ENCODE results near the gene ATXN1.

Gene ATXN1

DNA sequence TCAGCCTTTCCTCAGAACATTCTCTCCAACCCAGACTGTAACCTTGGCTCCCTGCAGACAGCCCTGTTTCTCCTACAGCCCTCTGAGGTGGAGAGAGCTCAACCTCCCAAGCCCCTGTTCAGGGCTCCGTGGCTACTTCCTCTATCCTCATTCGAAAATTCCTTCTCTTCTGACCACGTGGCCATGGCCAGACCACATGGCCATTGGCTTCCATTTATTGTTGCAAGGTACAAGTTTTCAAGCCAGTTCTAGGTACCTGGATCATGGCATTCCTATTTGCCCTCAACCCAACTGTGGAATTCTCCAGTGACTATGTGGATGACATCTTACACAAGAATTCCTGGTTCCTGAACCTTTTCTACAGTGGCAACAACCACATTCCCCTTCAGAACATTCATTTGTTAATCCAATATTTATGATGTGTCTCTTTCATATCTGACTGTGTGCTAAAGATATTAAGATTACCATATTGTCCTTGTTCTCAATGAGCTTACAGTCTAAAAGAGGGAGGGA, 361.0 kb downstream of the ATXN1 start:
- Histone ChIP-seq H3K27ac (no peak overlapping the region), H4K20me1 (ENCODE audit: insufficient read depth) (no peaks in the 10 kb centered on the region), H3K27me3 (ENCODE audit: insufficient read depth, low read depth) (no peaks in the 10 kb centered on the region), H3K4me1 (ENCODE audit: low read depth, poor library complexity, severe bottlenecking) (no peaks in the 10 kb centered on the region), H3K4me3 (IDR thresholded peaks at IDR 0.05; ENCODE audit: insufficient read depth, low read depth, low read length) (no peak overlapping the region), H3K36me3 (ENCODE audit: insufficient read depth) (no peaks in the 10 kb centered on the region), H3K79me2 (ENCODE audit: insufficient read depth, low read depth) (no peaks in the 10 kb centered on the region), H2AFZ (ENCODE audit: low read depth) (no peak overlapping the region), H3K4me2 (no peak overlapping the region), H3K9ac (no peak overlapping the region)
- TF ChIP-seq, protein P1, sequence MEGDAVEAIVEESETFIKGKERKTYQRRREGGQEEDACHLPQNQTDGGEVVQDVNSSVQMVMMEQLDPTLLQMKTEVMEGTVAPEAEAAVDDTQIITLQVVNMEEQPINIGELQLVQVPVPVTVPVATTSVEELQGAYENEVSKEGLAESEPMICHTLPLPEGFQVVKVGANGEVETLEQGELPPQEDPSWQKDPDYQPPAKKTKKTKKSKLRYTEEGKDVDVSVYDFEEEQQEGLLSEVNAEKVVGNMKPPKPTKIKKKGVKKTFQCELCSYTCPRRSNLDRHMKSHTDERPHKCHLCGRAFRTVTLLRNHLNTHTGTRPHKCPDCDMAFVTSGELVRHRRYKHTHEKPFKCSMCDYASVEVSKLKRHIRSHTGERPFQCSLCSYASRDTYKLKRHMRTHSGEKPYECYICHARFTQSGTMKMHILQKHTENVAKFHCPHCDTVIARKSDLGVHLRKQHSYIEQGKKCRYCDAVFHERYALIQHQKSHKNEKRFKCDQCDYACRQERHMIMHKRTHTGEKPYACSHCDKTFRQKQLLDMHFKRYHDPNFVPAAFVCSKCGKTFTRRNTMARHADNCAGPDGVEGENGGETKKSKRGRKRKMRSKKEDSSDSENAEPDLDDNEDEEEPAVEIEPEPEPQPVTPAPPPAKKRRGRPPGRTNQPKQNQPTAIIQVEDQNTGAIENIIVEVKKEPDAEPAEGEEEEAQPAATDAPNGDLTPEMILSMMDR (conservative IDR thresholded peaks at IDR 0.05; ENCODE audit: low read depth, low read length), result no peak

DNA sequence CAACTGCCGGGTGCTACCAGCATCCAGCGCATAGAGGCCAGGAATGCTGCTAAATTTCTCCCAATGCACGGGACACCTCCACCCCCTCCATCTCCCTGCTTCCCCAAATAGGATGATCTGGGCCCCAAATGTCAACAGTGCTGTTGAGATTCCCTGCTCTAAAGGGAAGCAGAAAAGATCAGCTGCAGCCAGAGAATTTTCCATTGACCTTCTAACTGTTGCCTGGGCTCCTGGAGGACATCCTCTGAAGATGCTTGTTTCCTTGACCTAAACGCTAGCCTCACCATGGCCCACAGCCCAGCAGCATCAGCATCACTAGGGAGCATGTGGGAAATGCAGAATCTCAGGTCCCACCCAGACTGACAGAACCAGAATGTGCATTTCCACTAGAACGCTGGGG, 361.6 kb downstream of the ATXN1 start:
- H3K9ac ChIP-seq, result no peak overlapping the region
- no peak overlapping the region for H3K4me2 ChIP-seq
- TF ChIP-seq, protein P1 (conservative IDR thresholded peaks at IDR 0.05; ENCODE audit: low read depth, low read length), result no peak
- no peak overlapping the region for H3K27ac ChIP-seq
- no peaks in the 10 kb centered on the region for H4K20me1 ChIP-seq (ENCODE audit: insufficient read depth)
- no peaks in the 10 kb centered on the region for H3K27me3 ChIP-seq (ENCODE audit: insufficient read depth, low read depth)
- H3K36me3 ChIP-seq (ENCODE audit: insufficient read depth), result no peaks in the 10 kb centered on the region
- no peak overlapping the region for H2AFZ ChIP-seq (ENCODE audit: low read depth)
- H3K4me3 ChIP-seq (IDR thresholded peaks at IDR 0.05; ENCODE audit: insufficient read depth, low read depth, low read length), result no peak overlapping the region
- H3K4me1 ChIP-seq (ENCODE audit: low read depth, poor library complexity, severe bottlenecking), result no peaks in the 10 kb centered on the region
- no peaks in the 10 kb centered on the region for H3K79me2 ChIP-seq (ENCODE audit: insufficient read depth, low read depth)

DNA sequence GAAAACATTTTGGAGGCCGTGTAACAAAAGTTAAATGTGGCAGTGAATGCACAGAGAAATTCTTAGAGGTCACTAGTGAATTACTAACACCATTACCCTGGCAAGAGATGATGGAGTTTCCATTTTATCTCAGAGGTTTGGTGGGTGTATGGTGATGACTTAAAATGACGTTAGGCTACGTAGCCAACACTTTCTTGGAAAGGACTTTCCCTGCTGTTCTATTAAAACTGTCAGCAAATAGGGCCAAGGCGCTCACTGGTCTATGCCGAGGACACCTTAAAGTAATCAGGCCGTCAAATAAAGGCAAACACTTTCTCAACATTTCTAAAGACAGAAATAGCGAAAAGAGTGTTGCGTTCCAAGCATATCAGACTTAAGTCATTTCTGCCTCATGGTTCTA, 362.1 kb downstream of the ATXN1 start:
- Histone ChIP-seq H2AFZ (ENCODE audit: low read depth) (no peak overlapping the region), H4K20me1 (ENCODE audit: insufficient read depth) (no peaks in the 10 kb centered on the region), H3K36me3 (ENCODE audit: insufficient read depth) (no peaks in the 10 kb centered on the region), H3K27ac (no peak overlapping the region), H3K79me2 (ENCODE audit: insufficient read depth, low read depth) (no peaks in the 10 kb centered on the region), H3K27me3 (ENCODE audit: insufficient read depth, low read depth) (no peaks in the 10 kb centered on the region), H3K4me2 (no peak overlapping the region), H3K4me3 (IDR thresholded peaks at IDR 0.05; ENCODE audit: insufficient read depth, low read depth, low read length) (no peak overlapping the region), H3K9ac (no peak overlapping the region), H3K4me1 (ENCODE audit: low read depth, poor library complexity, severe bottlenecking) (no peaks in the 10 kb centered on the region)
- TF ChIP-seq, protein P1 (conservative IDR thresholded peaks at IDR 0.05; ENCODE audit: low read depth, low read length), result no peak

DNA sequence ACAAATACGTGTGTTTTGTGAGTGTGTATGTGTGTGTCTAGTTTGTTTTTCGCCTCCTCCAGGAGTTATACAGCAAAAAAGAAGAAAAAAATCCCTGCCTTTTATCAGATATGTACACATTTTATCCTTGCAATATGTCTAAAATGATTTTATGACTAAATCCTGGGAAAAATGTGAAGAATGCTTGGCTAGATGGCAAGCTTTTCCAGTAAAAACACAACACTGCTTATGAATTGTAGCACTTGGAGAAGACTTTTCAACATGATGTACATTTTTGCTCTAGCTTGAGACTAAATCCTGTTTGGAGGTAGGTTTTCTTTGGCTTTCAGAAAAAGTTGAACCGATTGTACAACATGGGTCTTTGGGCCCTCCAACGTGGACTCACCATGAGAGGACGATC, 362.7 kb downstream of the ATXN1 start:
- Histone ChIP-seq H3K4me3 (IDR thresholded peaks at IDR 0.05; ENCODE audit: insufficient read depth, low read depth, low read length) (no peak overlapping the region), H3K27ac (no peak overlapping the region), H3K79me2 (ENCODE audit: insufficient read depth, low read depth) (no peaks in the 10 kb centered on the region), H3K4me2 (no peak overlapping the region), H3K4me1 (ENCODE audit: low read depth, poor library complexity, severe bottlenecking) (no peaks in the 10 kb centered on the region), H3K36me3 (ENCODE audit: insufficient read depth) (no peaks in the 10 kb centered on the region), H2AFZ (ENCODE audit: low read depth) (no peak overlapping the region), H4K20me1 (ENCODE audit: insufficient read depth) (no peaks in the 10 kb centered on the region), H3K27me3 (ENCODE audit: insufficient read depth, low read depth) (no peaks in the 10 kb centered on the region), H3K9ac (no peak overlapping the region)
- TF ChIP-seq, protein P1 (conservative IDR thresholded peaks at IDR 0.05; ENCODE audit: low read depth, low read length), result no peak

Data from KMS-11 (cell line).